Measurements from ENCODE around the gene OBSCN. TPM values are rescaled to one million over a fixed set of nuclear protein-coding genes. Genes with fewer than 3 reads are reported as not detected.

The OBSCN gene
- total RNA-seq, 2 donors from 2014 or later: 14.5 to 34.9 TPM

GRCh38 chr1:228309326-228310067, 101.7 kb downstream of the OBSCN start:
- Histone ChIP-seq H3K27ac (no peak overlapping the region), H3K4me1 (no peaks in the 10 kb centered on the region), H3K27me3 (no peaks in the 10 kb centered on the region), H3K36me3 (replicated peaks in 1 of 2; ENCODE audit: insufficient read depth in 1 of 2, low read depth in 2 of 2) (no peaks in the 10 kb centered on the region), H3K4me3 (no peak overlapping the region), H3K9me3 (peaks cover 0 to 9% (median 0%) of the 10 kb centered on the region in 3 donors)
- intact Hi-C loops (cut with DNase I): no loop called here
- ATAC-seq (no peak), DNase-seq (peak in 1 of 4 donors; percentile 8)
- 77 to 97% methylated on average over 6 to 8 of the region's 8 CpGs for WGBS, 2 donors
- TF ChIP-seq POLR2A (IDR thresholded peaks at IDR 0.05): no peak
- no peak for TF ChIP-seq CTCF (IDR thresholded peaks at IDR 0.05)

GRCh38 chr1:228310162-228310792, 102.4 kb downstream of the OBSCN start:
- 91 to 94% methylated on average over 3 of the region's 3 CpGs for WGBS, 2 donors
- Histone ChIP-seq H3K4me1 (peaks cover 5% of the 10 kb centered on the region), H3K36me3 (replicated peaks in 1 of 2; ENCODE audit: insufficient read depth in 1 of 2, low read depth in 2 of 2) (no peaks in the 10 kb centered on the region), H3K9me3 (peaks cover 0 to 9% (median 0%) of the 10 kb centered on the region in 3 donors), H3K4me3 (no peak overlapping the region), H3K27ac (no peak overlapping the region), H3K27me3 (no peaks in the 10 kb centered on the region)
- intact Hi-C loops (cut with DNase I): no loop called here
- TF ChIP-seq CTCF (IDR thresholded peaks at IDR 0.05): no peak
- TF ChIP-seq POLR2A (IDR thresholded peaks at IDR 0.05): no peak
- no peak for ATAC-seq
- no peak for DNase-seq

DNA sequence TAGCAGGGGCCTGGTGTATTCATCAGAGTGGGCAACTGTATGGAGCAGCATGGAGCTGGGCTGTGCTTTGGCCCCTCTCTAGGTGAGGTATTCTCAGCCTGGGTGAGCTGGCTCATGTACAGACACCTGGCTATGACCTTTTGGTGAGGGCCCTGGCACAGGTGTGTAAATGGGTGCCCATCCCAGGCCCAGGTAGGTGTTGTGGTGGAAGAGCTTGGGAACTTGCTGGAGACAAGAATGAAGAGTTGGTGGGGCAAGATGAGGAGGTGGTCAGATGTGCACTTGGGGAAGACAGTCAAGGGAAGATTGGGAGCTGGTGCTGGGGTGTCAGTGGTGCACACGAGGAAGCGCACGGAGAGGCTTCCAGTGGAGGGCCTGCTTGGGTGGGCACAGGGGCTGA, 103.2 kb downstream of the OBSCN start:
- intact Hi-C loops (cut with DNase I): no loop called here
- no peak for ATAC-seq
- no peak overlapping the region for H3K27ac ChIP-seq
- no peak overlapping the region for H3K4me3 ChIP-seq
- DNase-seq: peak in 1 of 4 donors; percentile 7
- no peaks in the 10 kb centered on the region for H3K27me3 ChIP-seq
- peaks cover 0 to 9% (median 0%) of the 10 kb centered on the region in 3 donors for H3K9me3 ChIP-seq
- H3K36me3 ChIP-seq (replicated peaks in 1 of 2; ENCODE audit: insufficient read depth in 1 of 2, low read depth in 2 of 2): no peaks in the 10 kb centered on the region
- peaks cover 9% of the 10 kb centered on the region for H3K4me1 ChIP-seq
- WGBS, 2 donors: 93 to 96% methylated on average over 3 of the region's 3 CpGs
- TF ChIP-seq POLR2A (IDR thresholded peaks at IDR 0.05): no peak
- TF ChIP-seq CTCF (IDR thresholded peaks at IDR 0.05): no peak

GRCh38 chr1:228312136-228312764, 104.4 kb downstream of the OBSCN start:
- no peak overlapping the region for H3K4me3 ChIP-seq
- 97 to 100% methylated on average over 1 to 6 of the region's 6 CpGs for WGBS, 2 donors
- DNase-seq (no peak), ATAC-seq (no peak)
- intact Hi-C loops (cut with DNase I): no loop called here
- H3K27ac ChIP-seq: no peak overlapping the region
- peaks cover 9% of the 10 kb centered on the region for H3K4me1 ChIP-seq
- H3K9me3 ChIP-seq: peaks cover 0 to 9% (median 0%) of the 10 kb centered on the region in 3 donors
- no peaks in the 10 kb centered on the region for H3K27me3 ChIP-seq
- TF ChIP-seq CTCF (IDR thresholded peaks at IDR 0.05) (no peak), POLR2A (IDR thresholded peaks at IDR 0.05) (no peak)
- no peaks in the 10 kb centered on the region for H3K36me3 ChIP-seq (replicated peaks in 1 of 2; ENCODE audit: insufficient read depth in 1 of 2, low read depth in 2 of 2)
